ENCODE measurements around the gene ALG14. TPM values are rescaled to one million over a fixed set of nuclear protein-coding genes. Genes with fewer than 3 reads are reported as not detected.

ALG14 gene
- polyA plus RNA-seq, 1 donor from 2014 or later = 2.6 TPM

GRCh38 chr1:94978401-94978800, 94.3 kb downstream of the ALG14 start:
- Histone ChIP-seq H3K27ac (ENCODE audit: low read length) (no peak overlapping the region), H3K79me2 (replicated peaks; ENCODE audit: insufficient read depth, low read length) (no peaks in the 10 kb centered on the region), H3K9ac (ENCODE audit: low read length) (no peak overlapping the region), H3K36me3 (ENCODE audit: insufficient read depth, low read length) (no peaks in the 10 kb centered on the region), H3K4me3 (ENCODE audit: low read length) (no peak overlapping the region), H3F3A (ENCODE audit: insufficient read depth, low read length, poor library complexity, severe bottlenecking) (no peaks in the 10 kb centered on the region), H3K9me3 (ENCODE audit: low read length) (no peaks in the 10 kb centered on the region), H4K20me1 (ENCODE audit: insufficient read depth) (no peaks in the 10 kb centered on the region), H3K27me3 (ENCODE audit: insufficient read depth, low read depth, low read length) (no peaks in the 10 kb centered on the region), H3K4me2 (ENCODE audit: low read length) (no peak overlapping the region), H2AFZ (ENCODE audit: low read depth, low read length) (no peak overlapping the region), H3K9me2 (ENCODE audit: insufficient read depth, low read length) (no peaks in the 10 kb centered on the region)
- TF ChIP-seq POLR2AphosphoS5 (IDR thresholded peaks at IDR 0.05) (no peak), CTCF (IDR thresholded peaks at IDR 0.05; ENCODE audit: poor library complexity, severe bottlenecking) (no peak), EZH2 (IDR thresholded peaks at IDR 0.05; ENCODE audit: borderline replicate concordance, insufficient read depth, low read length, poor library complexity, severe bottlenecking) (no peak), TAF1 (IDR thresholded peaks at IDR 0.05; ENCODE audit: low read depth) (no peak), EP300 (conservative IDR thresholded peaks at IDR 0.05; ENCODE audit: poor library complexity, severe bottlenecking) (no peak), SMC3 (conservative IDR thresholded peaks at IDR 0.05; ENCODE audit: poor library complexity) (no peak)

- H2AFZ ChIP-seq (ENCODE audit: low read depth, low read length) = no peak overlapping the region
- no peak overlapping the region for H3K27ac ChIP-seq (ENCODE audit: low read length)
- H4K20me1 ChIP-seq (ENCODE audit: insufficient read depth) = no peaks in the 10 kb centered on the region
- H3K27me3 ChIP-seq (ENCODE audit: insufficient read depth, low read depth, low read length) = no peaks in the 10 kb centered on the region
- no peaks in the 10 kb centered on the region for H3K9me3 ChIP-seq (ENCODE audit: low read length)
- no peak overlapping the region for H3K4me3 ChIP-seq (ENCODE audit: low read length)
- H3K9me2 ChIP-seq (ENCODE audit: insufficient read depth, low read length) = no peaks in the 10 kb centered on the region
- no peaks in the 10 kb centered on the region for H3K36me3 ChIP-seq (ENCODE audit: insufficient read depth, low read length)
- H3K9ac ChIP-seq (ENCODE audit: low read length) = no peak overlapping the region
- TF ChIP-seq POLR2AphosphoS5 (IDR thresholded peaks at IDR 0.05) (no peak), RAD21 (conservative IDR thresholded peaks at IDR 0.05) (no peak), CTCF (IDR thresholded peaks at IDR 0.05; ENCODE audit: poor library complexity, severe bottlenecking) (no peak), MXI1 (conservative IDR thresholded peaks at IDR 0.05; ENCODE audit: poor library complexity, severe bottlenecking) (no peak), SMC3 (conservative IDR thresholded peaks at IDR 0.05; ENCODE audit: poor library complexity) (no peak), EP300 (conservative IDR thresholded peaks at IDR 0.05; ENCODE audit: poor library complexity, severe bottlenecking) (no peak)
- no peak overlapping the region for H3K4me2 ChIP-seq (ENCODE audit: low read length)
- H3K79me2 ChIP-seq (replicated peaks; ENCODE audit: insufficient read depth, low read length) = no peaks in the 10 kb centered on the region
- no peaks in the 10 kb centered on the region for H3F3A ChIP-seq (ENCODE audit: insufficient read depth, low read length, poor library complexity, severe bottlenecking)
These were observed 95.7 kb downstream of the ALG14 start for GRCh38 chr1:94976971-94977548.

- H3K27me3 ChIP-seq (ENCODE audit: insufficient read depth, low read depth, low read length) = no peaks in the 10 kb centered on the region
- TF ChIP-seq EZH2 (IDR thresholded peaks at IDR 0.05; ENCODE audit: borderline replicate concordance, insufficient read depth, low read length, poor library complexity, severe bottlenecking) (no peak), CTCF (IDR thresholded peaks at IDR 0.05; ENCODE audit: poor library complexity, severe bottlenecking) (no peak), MXI1 (conservative IDR thresholded peaks at IDR 0.05; ENCODE audit: poor library complexity, severe bottlenecking) (no peak), REST (IDR thresholded peaks at IDR 0.05; ENCODE audit: borderline replicate concordance) (no peak), SMC3 (conservative IDR thresholded peaks at IDR 0.05; ENCODE audit: poor library complexity) (no peak), RAD21 (conservative IDR thresholded peaks at IDR 0.05) (no peak), EP300 (conservative IDR thresholded peaks at IDR 0.05; ENCODE audit: poor library complexity, severe bottlenecking) (no peak), TAF1 (IDR thresholded peaks at IDR 0.05; ENCODE audit: low read depth) (no peak)
- no peak overlapping the region for H3K4me2 ChIP-seq (ENCODE audit: low read length)
- H3K4me3 ChIP-seq (ENCODE audit: low read length) = no peak overlapping the region
- no peak overlapping the region for H3K9ac ChIP-seq (ENCODE audit: low read length)
- no peaks in the 10 kb centered on the region for H3K9me3 ChIP-seq (ENCODE audit: low read length)
- H2AFZ ChIP-seq (ENCODE audit: low read depth, low read length) = no peak overlapping the region
- no peaks in the 10 kb centered on the region for H3F3A ChIP-seq (ENCODE audit: insufficient read depth, low read length, poor library complexity, severe bottlenecking)
- no peak overlapping the region for H3K27ac ChIP-seq (ENCODE audit: low read length)
- H4K20me1 ChIP-seq (ENCODE audit: insufficient read depth) = no peaks in the 10 kb centered on the region
- no peaks in the 10 kb centered on the region for H3K36me3 ChIP-seq (ENCODE audit: insufficient read depth, low read length)
- no peaks in the 10 kb centered on the region for H3K9me2 ChIP-seq (ENCODE audit: insufficient read depth, low read length)
- no peaks in the 10 kb centered on the region for H3K79me2 ChIP-seq (replicated peaks; ENCODE audit: insufficient read depth, low read length)
These were observed 97.9 kb downstream of the ALG14 start for GRCh38 chr1:94974824-94975223.

Measured in neural cell (in vitro differentiated cells).